Astrocyte of the spinal cord (primary cell): ENCODE results near the gene TMEM171.

ENCODE experiments used
- DNase-seq: peaks from one replicate; pipeline ENCODE4 v3.0.0; 2011; ENCODE audit warnings: low read depth, low spot score
- H3K4me3 ChIP-seq: 2 replicates; pipeline ENCODE4 v1.5.1; 2011; ENCODE audit warnings: low read depth, mild to moderate bottlenecking, low read length, moderate library complexity
- in situ Hi-C: cut with HindIII; loops from 2 replicates; pipeline ENCODE4 v1.10.0; 2017; ENCODE audit warnings: low sequenced_read_pairs
- TF ChIP-seq, protein P1 (sequence below): IDR thresholded peaks from 2 replicates; pipeline ENCODE4 v1.5.1; 2012; ENCODE audit warnings: low read depth, mild to moderate bottlenecking, low read length, inconsistent platforms

The TMEM171 gene

DNA sequence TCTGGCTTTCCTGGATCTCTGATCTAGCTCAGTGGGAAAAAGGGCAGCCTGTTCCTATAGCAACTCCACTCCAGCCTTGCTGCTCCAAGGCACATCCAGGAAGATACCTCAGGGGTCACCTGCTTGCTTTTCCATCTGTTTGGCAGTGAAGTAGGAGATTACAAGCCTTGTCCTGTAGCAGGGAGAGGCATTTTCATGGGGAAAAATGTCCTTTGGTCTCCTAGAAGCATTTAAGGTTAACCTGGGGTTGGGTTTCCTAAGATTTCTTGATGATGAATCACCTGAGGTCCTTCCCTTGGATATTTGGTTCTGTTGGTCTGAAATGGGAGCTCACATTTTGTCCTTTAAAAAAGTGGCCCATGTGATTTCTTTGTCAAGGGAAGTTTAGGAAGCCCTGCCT lies 51.1 kb downstream of the TMEM171 start:
- in situ Hi-C loops: no loop called here
- no peak for DNase-seq
- H3K4me3 ChIP-seq: no peak overlapping the region
- TF ChIP-seq, protein P1, sequence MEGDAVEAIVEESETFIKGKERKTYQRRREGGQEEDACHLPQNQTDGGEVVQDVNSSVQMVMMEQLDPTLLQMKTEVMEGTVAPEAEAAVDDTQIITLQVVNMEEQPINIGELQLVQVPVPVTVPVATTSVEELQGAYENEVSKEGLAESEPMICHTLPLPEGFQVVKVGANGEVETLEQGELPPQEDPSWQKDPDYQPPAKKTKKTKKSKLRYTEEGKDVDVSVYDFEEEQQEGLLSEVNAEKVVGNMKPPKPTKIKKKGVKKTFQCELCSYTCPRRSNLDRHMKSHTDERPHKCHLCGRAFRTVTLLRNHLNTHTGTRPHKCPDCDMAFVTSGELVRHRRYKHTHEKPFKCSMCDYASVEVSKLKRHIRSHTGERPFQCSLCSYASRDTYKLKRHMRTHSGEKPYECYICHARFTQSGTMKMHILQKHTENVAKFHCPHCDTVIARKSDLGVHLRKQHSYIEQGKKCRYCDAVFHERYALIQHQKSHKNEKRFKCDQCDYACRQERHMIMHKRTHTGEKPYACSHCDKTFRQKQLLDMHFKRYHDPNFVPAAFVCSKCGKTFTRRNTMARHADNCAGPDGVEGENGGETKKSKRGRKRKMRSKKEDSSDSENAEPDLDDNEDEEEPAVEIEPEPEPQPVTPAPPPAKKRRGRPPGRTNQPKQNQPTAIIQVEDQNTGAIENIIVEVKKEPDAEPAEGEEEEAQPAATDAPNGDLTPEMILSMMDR: no peak

DNA sequence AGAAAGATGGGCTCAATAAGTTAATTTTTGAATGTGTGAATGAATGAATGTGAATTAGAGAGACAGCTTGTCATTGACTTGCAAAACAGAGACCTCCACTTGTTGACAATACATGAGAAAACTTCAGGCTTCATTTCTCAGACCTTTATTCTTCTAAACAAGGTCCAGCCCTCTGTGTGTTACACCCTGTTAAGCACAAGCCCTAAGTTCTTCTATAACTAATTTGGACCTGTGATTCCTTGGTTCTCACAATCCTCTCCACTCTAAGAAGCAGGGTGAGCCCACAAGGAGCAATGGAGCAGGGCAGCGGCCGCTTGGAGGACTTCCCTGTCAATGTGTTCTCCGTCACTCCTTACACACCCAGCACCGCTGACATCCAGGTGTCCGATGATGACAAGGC lies 52.6 kb downstream of the TMEM171 start, which contains the start of gene TMEM174:
Gene TMEM174 (plus strand): TSS at position 243 of the 400 bp plus-strand sequence. CDS start 51 bp downstream, at position 294.
- in situ Hi-C loops: no loop called here
- TF ChIP-seq, protein P1: no peak
- DNase-seq: no peak
- H3K4me3 ChIP-seq: no peak within 1 kb of the TSS

DNA sequence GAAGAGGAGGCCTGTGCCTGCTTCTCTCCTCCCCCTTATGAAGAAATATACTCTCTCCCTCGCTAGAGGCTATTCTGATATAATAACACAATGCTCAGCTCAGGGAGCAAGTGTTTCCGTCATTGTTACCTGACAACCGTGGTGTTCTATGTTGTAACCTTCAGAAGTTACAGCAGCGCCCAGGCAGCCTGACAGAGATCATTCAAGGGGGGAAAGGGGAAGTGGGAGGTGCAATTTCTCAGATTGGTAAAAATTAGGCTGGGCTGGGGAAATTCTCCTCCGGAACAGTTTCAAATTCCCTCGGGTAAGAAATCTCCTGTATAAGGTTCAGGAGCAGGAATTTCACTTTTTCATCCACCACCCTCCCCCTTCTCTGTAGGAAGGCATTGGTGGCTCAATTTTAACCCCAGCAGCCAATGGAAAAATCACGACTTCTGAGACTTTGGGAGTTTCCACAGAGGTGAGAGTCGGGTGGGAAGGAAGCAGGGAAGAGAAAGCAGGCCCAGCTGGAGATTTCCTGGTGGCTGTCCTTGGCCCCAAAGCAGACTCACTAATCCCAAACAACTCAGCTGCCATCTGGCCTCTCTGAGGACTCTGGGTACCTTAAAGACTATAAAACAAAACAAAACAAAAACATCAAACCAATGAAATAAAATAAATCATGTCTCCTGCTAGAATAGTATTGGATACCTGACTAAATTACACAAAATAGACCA lies 53.9 kb downstream of the TMEM171 start:
- DNase-seq: no peak
- H3K4me3 ChIP-seq: no peak overlapping the region
- in situ Hi-C loops: no loop called here
- TF ChIP-seq, protein P1: no peak

DNA sequence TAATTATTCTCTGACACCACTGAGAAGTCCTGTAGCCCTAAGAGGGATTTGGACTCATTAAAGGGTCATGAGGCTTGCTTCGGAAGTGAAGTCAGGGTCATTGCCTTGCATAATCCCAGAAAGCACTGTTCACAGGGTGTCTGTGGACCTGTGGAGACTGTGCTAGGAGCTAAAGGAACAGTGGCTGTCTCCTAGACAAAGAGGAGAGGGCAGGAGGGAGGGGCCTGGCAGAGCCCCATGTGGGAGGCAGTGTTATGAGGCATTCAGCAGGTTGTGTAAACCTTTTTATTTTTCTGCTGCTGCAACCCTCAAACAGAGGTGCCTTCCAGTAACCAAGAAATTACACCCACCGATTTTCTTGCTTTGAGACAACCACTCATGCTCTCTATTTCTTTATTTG lies 55.9 kb downstream of the TMEM171 start:
- TF ChIP-seq, protein P1: no peak
- no peak for DNase-seq
- H3K4me3 ChIP-seq: no peak overlapping the region
- in situ Hi-C loops: no loop called here

DNA sequence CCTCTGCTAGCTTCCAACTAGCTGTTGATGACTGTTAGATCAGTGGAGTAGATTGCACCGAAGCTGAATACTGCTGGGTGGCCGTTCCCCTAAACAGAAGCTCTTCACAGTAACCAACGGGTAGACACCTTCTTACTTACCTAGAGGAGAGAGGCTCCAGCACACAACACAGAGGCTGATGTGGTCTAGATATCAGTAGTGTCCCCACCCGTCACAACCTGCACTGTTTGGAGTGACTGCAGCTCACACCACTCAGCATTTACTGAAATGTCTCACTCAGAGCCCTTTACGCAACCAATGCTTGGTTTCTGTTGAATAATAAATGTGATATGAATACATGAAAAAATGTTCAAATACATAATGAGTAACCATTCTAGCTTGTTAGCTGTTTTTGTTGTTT lies 57.9 kb downstream of the TMEM171 start:
- TF ChIP-seq, protein P1: no peak
- in situ Hi-C loops: no loop called here
- DNase-seq: no peak
- no peak overlapping the region for H3K4me3 ChIP-seq

DNA sequence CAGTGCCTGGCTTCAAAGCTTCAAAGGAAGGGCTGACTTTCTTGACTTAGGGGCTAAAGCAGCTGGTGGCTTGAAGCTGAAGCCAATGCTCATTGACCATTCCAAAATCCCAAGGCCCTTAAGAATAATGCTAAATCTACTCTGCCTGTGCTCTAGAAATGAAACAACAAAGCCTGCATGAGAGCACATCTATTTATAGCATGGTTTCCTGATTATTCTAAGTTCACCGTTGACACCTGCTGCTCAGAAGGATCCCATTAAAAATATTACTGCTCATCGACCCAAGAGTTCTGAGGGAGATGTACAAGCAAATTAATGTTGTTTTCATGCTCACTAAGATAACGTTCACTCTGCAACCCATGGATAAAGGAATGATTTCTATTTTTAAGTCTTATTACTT lies 59.4 kb downstream of the TMEM171 start:
- in situ Hi-C loops: no loop called here
- no peak for DNase-seq
- H3K4me3 ChIP-seq: no peak overlapping the region

More for the DNA sequence above, 59.4 kb downstream of the TMEM171 start:
- TF ChIP-seq, protein P1: no peak
